HepG2 (cell line): Measurements from ENCODE around the gene BCAS1. TPM values are rescaled to one million over a fixed set of nuclear protein-coding genes. Genes with fewer than 3 reads are reported as not detected.

ENCODE experiments used
- ATF7 ChIP-seq, 2 experiments: fragments of 450-650 bp in 1 of 2; sonication (generic) in 1 of 2; formaldehyde crosslinking in 1 of 2; IDR thresholded peaks; 2 replicates each; pipeline versions ENCODE4 v1.4.0 to v1.6.1; 2016 to 2020; ENCODE audit warnings: antibody characterized with exemption in 1 of 2, mild to moderate bottlenecking in 1 of 2, missing genetic modification reagents in 1 of 2
- ATM ChIP-seq: fragments of 450-650 bp; IDR thresholded peaks from 2 replicates; pipeline ENCODE4 v1.7.1; 2017; ENCODE audit warnings: mild to moderate bottlenecking, borderline replicate concordance
- FOXK2 ChIP-seq: fragments of 450-650 bp; IDR thresholded peaks from 2 replicates; pipeline ENCODE4 v1.6.1; 2016
- FOXP1 ChIP-seq, 2 experiments: fragments of 450-650 bp in 1 of 2; IDR thresholded peaks; 2 replicates each; pipeline ENCODE4 v1.6.1; 2017 to 2018; ENCODE audit warnings: antibody characterized with exemption in 1 of 2
- GABPB1 ChIP-seq: IDR thresholded peaks from 2 replicates; pipeline ENCODE4 v1.6.1; 2016; ENCODE audit warnings: mild to moderate bottlenecking, missing genetic modification reagents, moderate library complexity, missing compliant biosample characterization
- JUNB ChIP-seq: sonication (generic); formaldehyde crosslinking; IDR thresholded peaks from 2 replicates; pipeline ENCODE4 v1.8.0; 2022; ENCODE audit warnings: missing genetic modification reagents, mild to moderate bottlenecking, borderline replicate concordance
- NBN ChIP-seq: fragments of 450-650 bp; conservative IDR thresholded peaks from 2 replicates; pipeline ENCODE4 v1.6.1; 2017
- PHB2 ChIP-seq: fragments of 450-650 bp; IDR thresholded peaks from 2 replicates; pipeline ENCODE4 v1.6.1; 2018; ENCODE audit not compliant: partially characterized antibody
- RAD51 ChIP-seq: fragments of 450-650 bp; IDR thresholded peaks from 2 replicates; pipeline ENCODE4 v1.6.1; 2016; ENCODE audit warnings: borderline replicate concordance
- TRIM22 ChIP-seq: fragments of 450-650 bp; IDR thresholded peaks from 2 replicates; pipeline ENCODE4 v1.6.1; 2017
- ZNF280D ChIP-seq: sonication (generic); formaldehyde crosslinking; IDR thresholded peaks from 2 replicates; pipeline ENCODE4 v1.5.1; 2020; ENCODE audit warnings: mild to moderate bottlenecking, missing genetic modification reagents
- ZNF282 ChIP-seq: fragments of 450-650 bp; IDR thresholded peaks from 2 replicates; pipeline ENCODE4 v1.6.1; 2018; ENCODE audit not compliant: partially characterized antibody
- ZNF672 ChIP-seq: sonication (generic); formaldehyde crosslinking; IDR thresholded peaks from 2 replicates; pipeline ENCODE4 v1.8.1; 2022; ENCODE audit warnings: missing genetic modification reagents
- ZNF691 ChIP-seq: sonication (generic); formaldehyde crosslinking; IDR thresholded peaks from 2 replicates; pipeline ENCODE4 v1.4.0; 2020; ENCODE audit warnings: missing genetic modification reagents, low read depth, mild to moderate bottlenecking, borderline replicate concordance
- polyA plus RNA-seq, 8 experiments: library from polyadenylated mRNA; depleted of rRNA in 3 of 8; stranded (reverse) in 7 of 8; unstranded in 1 of 8; fragments of >200 nt; fragmentation: Illumina TruSeq in 4 of 8; extraction: Trizol in 4 of 8; gene quantifications; 2 replicates each; pipeline versions ENCODE4 v1.2.1 to v1.2.3, GENCODE V29; 2011 to 2016; ENCODE audit warnings: low read depth in 4 of 8, missing spikeins in 1 of 8, mixed read lengths in 1 of 8; ENCODE audit not compliant: insufficient read depth in 1 of 8
- total RNA-seq, 5 experiments: library from RNA; depleted of rRNA; stranded (reverse); fragments of >200 nt; fragmentation: Illumina TruSeq; extraction: Trizol; gene quantifications; 2 replicates each; pipeline ENCODE4 v1.2.3, GENCODE V29; 2016; ENCODE audit warnings: low read depth in 1 of 5

BCAS1 gene
- total and polyA plus RNA-seq, 2 of the 13 experiments (the other 11 are each of a cell fraction or from before 2014, with no cell fraction given), result 0.55 to 0.91 TPM

GRCh38 chr20:54084193-54084592 lies 13.8 kb upstream of the BCAS1 start (continued):
- TF ChIP-seq ZNF691 (CRISPR knock-in tag) (no peak), ATF7 (IDR thresholded peaks at IDR 0.05) (peak; percentile 32), ATF7 (CRISPR knock-in tag; IDR thresholded peaks at IDR 0.05) (no peak), ATM (peak; percentile 82; the same call in 1 of the 2 replicates), NBN (peak; percentile 94; the same call in 1 of the 2 replicates), PHB2 (peak; percentile 99), FOXK2 (peak; percentile 49), FOXP1 (IDR thresholded peaks at IDR 0.05) (peak; percentile 40), FOXP1 (CRISPR knock-in tag; IDR thresholded peaks at IDR 0.05) (no peak), ZNF280D (no peak), JUNB (CRISPR knock-in tag) (peak; percentile 26; the same call in 1 of the 2 replicates), ZNF672 (CRISPR knock-in tag) (no peak), TRIM22 (peak; percentile 93), RAD51 (peak; percentile 43; the same call in 1 of the 2 replicates), GABPB1 (CRISPR knock-in tag) (no peak), ZNF282 (peak; percentile 89)
